Right lobe of liver (tissue), 6 donors: ENCODE measurements around the gene MYOZ3. TPM values are rescaled to one million over a fixed set of nuclear protein-coding genes. Genes with fewer than 3 reads are reported as not detected.
A peak's percentile ranks its signal among the peaks of the same experiment; 100 is the strongest.

Experiments
- ATAC-seq, 4 donors: fragments of 200-7000 bp; cut with Tn5 transposase; one replicate each; pipeline ENCODE4 v1.9.1; 2020; ENCODE audit warnings: mild to moderate bottlenecking in 4 of 4, moderate library complexity in 4 of 4
- DNase-seq, 3 donors: peaks; one replicate each; pipeline ENCODE4 v3.0.0-alpha.2; 2020
- H3K27ac ChIP-seq, 3 donors: fragments of 200-600 bp; one replicate each; pipeline ENCODE4 v1.8.0; 2022
- H3K27me3 ChIP-seq, 2 donors: fragments of 200-600 bp; one replicate each; pipeline ENCODE4 v1.8.0; 2022
- H3K36me3 ChIP-seq, 4 donors: fragments of 200-600 bp; sonication (generic) in 1 of 4; one replicate each; pipeline versions ENCODE4 v1.5.1 to v1.8.0; 2017 to 2022; ENCODE audit warnings: control low read depth in 1 of 4
- H3K4me1 ChIP-seq, 4 donors: fragments of 200-600 bp; sonication (generic) in 1 of 4; one replicate each; pipeline versions ENCODE4 v1.5.1 to v1.8.0; 2017 to 2022; ENCODE audit warnings: control low read depth in 1 of 4
- H3K4me3 ChIP-seq, 3 donors: fragments of 200-600 bp; one replicate each; pipeline ENCODE4 v1.8.0; 2022
- H3K9me3 ChIP-seq, 4 donors: fragments of 200-600 bp; sonication (generic) in 1 of 4; one replicate each; pipeline versions ENCODE4 v1.5.1 to v1.8.0; 2017 to 2022; ENCODE audit warnings: control low read depth in 1 of 4
- CTCF ChIP-seq, 4 donors: fragments of 200-600 bp in 3 of 4; fragments of 450-650 bp in 1 of 4; IDR thresholded peaks; one replicate each; pipeline versions ENCODE4 v1.5.1 to v1.8.0; 2016 to 2022; ENCODE audit warnings: antibody characterized with exemption in 4 of 4, mild to moderate bottlenecking in 2 of 4
- POLR2A ChIP-seq: fragments of 450-650 bp; IDR thresholded peaks from one replicate; pipeline ENCODE4 v1.6.1; 2017; ENCODE audit warnings: antibody characterized with exemption, mild to moderate bottlenecking
- WGBS: methylation state at CpG from one replicate; pipeline ENCODE4 v1.1.6; 2018; ENCODE audit warnings: low coverage, low lambda C conversion rate; ENCODE audit not compliant: insufficient coverage; ENCODE audit errors: missing lambda C conversion rate; 5-methylcytosine and 5-hydroxymethylcytosine counted together
- intact Hi-C, 2 donors: fragments of 100-400 bp; cut with DNase I; formaldehyde crosslinking; loops; one replicate each; pipeline versions ENCODE4 v1.11.2 to v1.14.1; 2022
- total RNA-seq, 6 experiments: library from RNA; depleted of rRNA in 2 of 6; stranded (reverse); fragments of >200 nt in 2 of 6; fragmentation: NEBNext Ultra II Directional in 3 of 6; extraction: Animal tissue kit (Norgen Biotek cat#: 25700) in 3 of 6; gene quantifications; one replicate each; pipeline versions ENCODE4 v1.1.0 to v1.2.4, GENCODE V29; 2016 to 2023
- donor health status: DM: no; HTN: yes; CAD: no.
- donor health status: DM: no; HTN: no; CAD: no.
- donor health status: DM: no; HTN: no; CAD: no.
- donor health status: DM: no; HTN: yes; CAD: no.
- donor health status: DM: no; HTN: yes; CAD: no.

MYOZ3 gene
- total RNA-seq, 6 experiments from 2014 or later, result 0.09 to 0.25 (median 0.12) TPM; not detected in 3

GRCh38 chr5:150662731-150663516 lies 1.9 kb downstream of the MYOZ3 start:
- H3K27ac ChIP-seq, result no peak overlapping the region
- DNase-seq (peak in 1 of 3 donors; percentile 33), ATAC-seq (no peak)
- TF ChIP-seq CTCF (IDR thresholded peaks at IDR 0.05) (no peak), POLR2A (no peak)
- H3K9me3 ChIP-seq, result no peaks in the 10 kb centered on the region
- peaks cover 0 to 4% (median 0%) of the 10 kb centered on the region in 4 donors for H3K4me1 ChIP-seq
- no peak overlapping the region for H3K4me3 ChIP-seq
- intact Hi-C loops, result no loop called here
- 84% methylated on average over 4 of the region's 4 CpGs for WGBS
- no peaks in the 10 kb centered on the region for H3K27me3 ChIP-seq
- H3K36me3 ChIP-seq, result no peaks in the 10 kb centered on the region

- no peak overlapping the region for H3K4me3 ChIP-seq
- DNase-seq (no peak), ATAC-seq (no peak)
- no peaks in the 10 kb centered on the region for H3K4me1 ChIP-seq
- intact Hi-C loops, result no loop called here
- TF ChIP-seq CTCF (IDR thresholded peaks at IDR 0.05) (no peak), POLR2A (no peak)
- H3K9me3 ChIP-seq, result no peaks in the 10 kb centered on the region
- H3K27me3 ChIP-seq, result no peaks in the 10 kb centered on the region
- WGBS, result 79% methylated on average over 2 of the region's 3 CpGs
- no peak overlapping the region for H3K27ac ChIP-seq
- H3K36me3 ChIP-seq, result no peaks in the 10 kb centered on the region
Measured at GRCh38 chr5:150663936-150664335, 2.9 kb downstream of the MYOZ3 start.

GRCh38 chr5:150665044-150665443 lies 4.0 kb downstream of the MYOZ3 start:
- TF ChIP-seq CTCF (IDR thresholded peaks at IDR 0.05) (no peak), POLR2A (no peak)
- Histone ChIP-seq H3K4me1 (no peaks in the 10 kb centered on the region), H3K9me3 (no peaks in the 10 kb centered on the region), H3K27ac (no peak overlapping the region), H3K27me3 (no peaks in the 10 kb centered on the region), H3K4me3 (no peak overlapping the region), H3K36me3 (no peaks in the 10 kb centered on the region)
- intact Hi-C loops, result no loop called here
- DNase-seq, result peak in 1 of 3 donors; percentile 31
- ATAC-seq, result no peak
- WGBS, result 63% methylated on average over 12 of the region's 12 CpGs

- ATAC-seq, result no peak
- 67% methylated on average over 3 of the region's 14 CpGs for WGBS
- intact Hi-C loops, result no loop called here
Measured at GRCh38 chr5:150670275-150670947, 9.4 kb downstream of the MYOZ3 start.

More at GRCh38 chr5:150670275-150670947, 9.4 kb downstream of the MYOZ3 start:
- Histone ChIP-seq H3K27me3 (no peaks in the 10 kb centered on the region), H3K27ac (no peak overlapping the region), H3K9me3 (no peaks in the 10 kb centered on the region), H3K36me3 (no peaks in the 10 kb centered on the region), H3K4me1 (peaks cover 0 to 9% (median 2%) of the 10 kb centered on the region in 4 donors), H3K4me3 (no peak overlapping the region)
- peak in 1 of 3 donors; percentile 29 for DNase-seq
- no peak for TF ChIP-seq CTCF (IDR thresholded peaks at IDR 0.05)
- TF ChIP-seq POLR2A, result no peak
